Coronary artery (tissue), 2 donors: ENCODE data around the gene DDO.

ENCODE experiments used
- DNase-seq: peaks from one replicate; pipeline ENCODE4 v3.0.0-alpha.2; 2017; ENCODE audit warnings: low spot score
- H3K27ac ChIP-seq, 2 donors: fragments of 200-600 bp; sonication (generic); one replicate each; pipeline ENCODE4 v1.5.1; 2016 to 2019
- H3K4me3 ChIP-seq: fragments of 200-600 bp; sonication (generic); 2 replicates; pipeline ENCODE4 v1.5.1; 2016; ENCODE audit warnings: mild to moderate bottlenecking, moderate library complexity
- TF ChIP-seq, protein P1 (sequence below): fragments of 200-600 bp; sonication (generic); IDR thresholded peaks from one replicate; pipeline ENCODE4 v1.5.1; 2019; ENCODE audit warnings: antibody characterized with exemption

The DDO gene

DNA sequence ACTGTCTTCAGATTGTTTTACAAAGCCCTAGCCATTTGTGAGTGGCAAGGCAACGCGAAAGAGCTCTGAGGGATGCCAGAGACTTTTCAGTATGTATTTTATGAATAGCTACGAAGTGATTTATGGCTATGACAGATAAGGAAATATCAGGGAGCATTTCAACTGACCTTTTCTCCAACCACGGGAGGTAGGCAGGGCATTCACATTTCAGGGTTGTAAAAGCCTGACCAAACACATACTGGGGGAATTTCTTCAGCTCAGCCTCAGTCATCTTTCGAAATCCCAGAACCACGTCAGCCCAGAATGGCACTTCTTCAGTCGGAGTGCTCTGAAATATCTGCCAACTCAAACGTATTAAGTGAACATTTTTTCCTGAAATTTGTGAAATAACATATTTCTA is 10.8 kb downstream of the DDO start:
- no peak overlapping the region for H3K4me3 ChIP-seq
- TF ChIP-seq, protein P1, sequence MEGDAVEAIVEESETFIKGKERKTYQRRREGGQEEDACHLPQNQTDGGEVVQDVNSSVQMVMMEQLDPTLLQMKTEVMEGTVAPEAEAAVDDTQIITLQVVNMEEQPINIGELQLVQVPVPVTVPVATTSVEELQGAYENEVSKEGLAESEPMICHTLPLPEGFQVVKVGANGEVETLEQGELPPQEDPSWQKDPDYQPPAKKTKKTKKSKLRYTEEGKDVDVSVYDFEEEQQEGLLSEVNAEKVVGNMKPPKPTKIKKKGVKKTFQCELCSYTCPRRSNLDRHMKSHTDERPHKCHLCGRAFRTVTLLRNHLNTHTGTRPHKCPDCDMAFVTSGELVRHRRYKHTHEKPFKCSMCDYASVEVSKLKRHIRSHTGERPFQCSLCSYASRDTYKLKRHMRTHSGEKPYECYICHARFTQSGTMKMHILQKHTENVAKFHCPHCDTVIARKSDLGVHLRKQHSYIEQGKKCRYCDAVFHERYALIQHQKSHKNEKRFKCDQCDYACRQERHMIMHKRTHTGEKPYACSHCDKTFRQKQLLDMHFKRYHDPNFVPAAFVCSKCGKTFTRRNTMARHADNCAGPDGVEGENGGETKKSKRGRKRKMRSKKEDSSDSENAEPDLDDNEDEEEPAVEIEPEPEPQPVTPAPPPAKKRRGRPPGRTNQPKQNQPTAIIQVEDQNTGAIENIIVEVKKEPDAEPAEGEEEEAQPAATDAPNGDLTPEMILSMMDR, result no peak
- H3K27ac ChIP-seq, result no peak overlapping the region
- no peak for DNase-seq

DNA sequence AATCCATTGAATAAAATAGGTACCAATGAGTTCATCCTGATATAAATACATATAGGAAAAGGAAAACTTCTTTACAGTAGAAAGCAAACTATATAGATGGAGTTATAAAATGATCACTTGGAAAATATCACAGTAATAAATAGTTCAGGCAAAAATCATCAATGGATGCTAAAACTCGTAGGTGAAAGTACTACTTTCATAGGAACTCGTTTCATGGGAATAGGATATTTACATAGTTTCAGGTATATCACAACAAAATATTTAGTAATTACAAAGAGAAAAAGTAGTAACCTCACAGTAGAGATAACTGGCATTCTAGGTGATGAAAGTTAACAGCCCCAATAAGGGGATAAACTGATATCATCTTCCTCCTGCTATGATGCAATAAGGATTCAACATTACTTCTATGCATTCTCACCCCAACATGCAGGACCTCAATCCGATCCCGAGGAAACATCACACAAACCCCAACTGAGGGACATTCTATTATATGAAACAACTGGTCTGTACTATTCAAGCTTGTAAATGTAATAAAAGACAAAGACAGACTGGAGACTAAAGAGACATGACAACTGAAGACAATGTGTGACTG is 13.7 kb downstream of the DDO start:
- no peak overlapping the region for H3K4me3 ChIP-seq
- no peak for DNase-seq
- H3K27ac ChIP-seq, result no peak overlapping the region
- TF ChIP-seq, protein P1, result no peak

DNA sequence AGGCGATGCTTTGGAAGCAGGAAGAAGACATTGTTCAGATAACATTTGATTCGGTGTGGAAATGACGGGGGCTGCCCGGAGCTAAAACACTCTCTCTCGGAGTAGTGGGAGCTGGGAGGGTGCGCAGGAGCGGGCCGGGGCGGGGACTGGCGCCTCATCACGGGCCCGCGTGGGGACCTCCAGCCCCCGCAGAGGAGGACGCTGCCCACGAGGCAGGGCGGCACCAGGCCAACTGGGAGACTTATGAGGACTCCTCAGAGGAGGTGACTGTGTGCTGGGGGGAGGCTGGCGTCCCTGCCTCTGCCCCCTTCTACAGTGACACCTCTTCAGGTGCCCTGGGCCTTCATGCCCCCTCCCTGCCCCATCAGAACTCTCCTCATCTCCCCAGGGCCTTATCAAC is 15.2 kb downstream of the DDO start:
- TF ChIP-seq, protein P1, result no peak
- peak overlapping the region in 1 of 2 donors; percentile 49 for H3K27ac ChIP-seq
- no peak for DNase-seq
- peak overlapping the region; percentile 75 for H3K4me3 ChIP-seq

DNA sequence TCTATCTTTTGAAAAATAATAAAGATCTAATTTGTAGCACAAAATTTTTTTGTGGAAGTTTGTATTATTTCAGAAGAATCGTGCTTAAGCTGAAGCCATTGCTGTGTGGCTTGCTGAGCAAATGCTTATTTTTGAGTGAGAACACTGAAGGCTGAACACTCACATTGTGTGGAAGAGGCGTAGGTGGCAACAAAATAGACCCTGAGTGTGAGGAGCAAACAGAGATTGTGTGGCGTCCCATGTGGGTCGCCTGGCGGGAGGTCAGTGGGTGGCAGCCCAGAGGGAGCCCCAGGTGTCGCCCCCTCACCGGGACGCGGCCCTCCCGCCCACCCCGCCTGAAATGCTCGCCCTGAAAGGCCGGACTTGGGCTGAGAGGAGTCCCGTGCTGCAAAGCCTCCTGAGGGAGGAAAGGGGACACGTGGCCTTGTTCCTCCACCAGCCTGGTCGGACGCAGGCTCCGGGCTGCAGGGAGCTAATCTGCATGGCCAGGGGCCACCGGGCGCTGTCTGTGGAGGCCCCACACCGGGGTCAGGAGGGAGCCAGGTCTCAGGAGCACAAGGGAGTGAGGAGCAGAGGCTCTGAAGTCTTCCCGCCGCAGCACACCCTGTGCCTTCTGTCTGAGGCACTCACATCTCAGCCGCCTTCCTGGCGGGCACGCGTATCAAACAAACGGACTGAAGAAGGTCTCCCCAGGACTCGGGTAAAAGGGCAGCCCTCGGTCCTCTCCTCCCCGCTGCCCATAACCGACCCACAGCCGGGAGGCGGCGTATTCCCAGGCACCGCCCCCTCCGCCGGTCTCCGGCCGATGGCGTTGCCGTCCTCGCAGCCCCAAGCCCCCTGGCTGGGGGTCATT is 15.9 kb downstream of the DDO start:
- H3K4me3 ChIP-seq, result peak overlapping the region; percentile 75
- TF ChIP-seq, protein P1, result no peak
- H3K27ac ChIP-seq, result peak overlapping the region; percentile 3 to 49

DNA sequence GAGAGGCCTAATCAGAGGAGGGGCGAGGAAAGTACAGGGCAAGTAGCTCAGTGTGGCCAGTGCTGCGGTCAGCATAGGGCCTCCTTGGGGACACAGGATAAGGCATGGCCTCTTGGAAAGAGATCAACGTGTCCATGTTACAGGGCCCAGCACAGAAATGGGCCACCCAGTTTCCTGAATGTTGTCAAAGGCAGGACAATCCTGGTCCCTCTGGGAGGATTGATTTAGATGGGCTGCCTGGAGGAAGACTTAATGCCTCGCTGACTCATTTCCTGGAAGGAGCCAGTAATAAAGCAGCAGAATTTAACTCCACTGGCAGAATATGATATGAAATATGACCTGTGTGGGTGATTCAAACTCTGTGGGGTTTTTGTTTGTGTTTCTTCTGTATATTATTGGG is 16.6 kb downstream of the DDO start:
- Histone ChIP-seq H3K27ac (no peak overlapping the region), H3K4me3 (no peak overlapping the region)
- DNase-seq, result no peak
- TF ChIP-seq, protein P1, result no peak

More for the DNA sequence above, 15.9 kb downstream of the DDO start:
- DNase-seq, result no peak

DNA sequence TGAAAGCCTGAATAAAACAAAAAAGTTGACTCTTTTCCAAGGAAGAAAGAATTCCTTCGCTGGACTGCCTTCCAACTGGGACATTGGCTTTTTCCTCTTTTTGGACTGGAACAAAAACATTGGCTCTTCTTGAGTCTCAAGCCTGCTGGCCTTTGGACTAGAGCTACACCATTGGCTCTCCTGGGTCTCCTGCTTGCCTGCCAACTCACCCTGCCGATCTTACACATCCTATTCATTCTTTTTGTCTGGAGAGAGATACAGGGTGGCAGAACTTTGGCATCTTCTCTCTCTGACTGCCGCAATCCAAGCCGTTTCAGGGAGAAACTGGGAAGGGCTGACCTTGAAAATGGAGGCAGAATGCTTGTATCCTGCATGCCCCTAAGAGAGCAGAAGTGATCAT is 20.2 kb downstream of the DDO start:
- TF ChIP-seq, protein P1, result no peak
- no peak for DNase-seq
- Histone ChIP-seq H3K27ac (peak overlapping the region in 1 of 2 donors; percentile 55), H3K4me3 (no peak overlapping the region)

DNA sequence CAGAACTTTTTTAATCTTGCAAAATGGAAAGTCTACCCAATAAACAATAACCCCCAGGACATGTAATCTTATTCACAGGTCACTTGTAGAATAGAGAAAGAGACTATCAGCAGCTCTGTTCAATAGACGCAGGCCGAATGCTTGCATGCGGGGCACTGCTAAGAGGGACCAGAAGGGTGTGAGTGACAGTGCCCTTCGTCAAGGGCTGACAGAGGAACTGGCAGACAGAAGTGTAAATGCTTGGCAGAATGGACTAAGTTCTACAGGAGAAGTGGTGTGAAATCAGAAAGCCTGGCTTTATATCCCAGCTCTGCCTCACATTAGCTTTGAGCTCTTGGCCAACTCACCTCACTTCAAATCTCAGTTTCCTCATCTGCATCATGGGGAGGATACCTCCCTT is 21.0 kb downstream of the DDO start:
- TF ChIP-seq, protein P1, result no peak
- DNase-seq, result no peak
- Histone ChIP-seq H3K27ac (no peak overlapping the region), H3K4me3 (no peak overlapping the region)
